Progenitor cell of endocrine pancreas (in vitro differentiated cells): Measurements from ENCODE around the gene YY1. TPM values are rescaled to one million over a fixed set of nuclear protein-coding genes. Genes with fewer than 3 reads are reported as not detected.
A peak's percentile ranks its signal among the peaks of the same experiment; 100 is the strongest.

ENCODE experiments used
- DNase-seq: peaks from one replicate; pipeline ENCODE4 v3.0.0; 2021; ENCODE audit warnings: low spot score; ENCODE audit not compliant: unreplicated experiment
- H3K27ac Mint-ChIP-seq: 2 replicates; pipeline ENCODE4 v1.8.0; 2021; ENCODE audit warnings: mild to moderate bottlenecking, moderate library complexity, mixed read lengths
- H3K27me3 Mint-ChIP-seq: 2 replicates; pipeline ENCODE4 v1.8.0; 2021; ENCODE audit warnings: mixed read lengths
- H3K36me3 Mint-ChIP-seq: 2 replicates; pipeline ENCODE4 v1.8.0; 2022; ENCODE audit warnings: mixed read lengths; ENCODE audit not compliant: insufficient read depth
- H3K4me1 Mint-ChIP-seq: 2 replicates; pipeline ENCODE4 v1.8.0; 2021; ENCODE audit warnings: low read depth, mixed read lengths
- H3K4me3 Mint-ChIP-seq: 2 replicates; pipeline ENCODE4 v1.8.0; 2021; ENCODE audit warnings: low read depth, mild to moderate bottlenecking, moderate library complexity, mixed read lengths
- H3K9me3 Mint-ChIP-seq: 2 replicates; pipeline ENCODE4 v1.8.0; 2021; ENCODE audit warnings: low read depth, mixed read lengths
- CTCF ChIP-seq: fragments of 200-600 bp; sonication (generic); IDR thresholded peaks from one replicate; pipeline ENCODE4 v1.5.0; 2021; ENCODE audit warnings: antibody characterized with exemption, mild to moderate bottlenecking; ENCODE audit not compliant: unreplicated experiment
- long read RNA-seq: library from polyadenylated mRNA; unstranded; transcript quantifications from one replicate; pipeline ENCODE4 v2.0.0, GENCODE V29; 2020
- total RNA-seq: library from RNA; stranded (reverse); gene quantifications from 2 replicates; pipeline ENCODE4 v1.2.1, GENCODE V29; 2021

YY1 gene
- total RNA-seq: 86.6 and 90.2 TPM in 2 replicates
- long read RNA-seq, full-length matches to known transcripts: 7 of 16 reads
- long read RNA-seq, partial matches to known transcripts: 1 of 16 reads
- long read RNA-seq, other reads (novel, unspliced or antisense): 8 of 16 reads

GRCh38 chr14:100238419-100239210 lies at the start of gene YY1:
YY1 (plus strand) TSS chr14:100239144; CDS start chr14:100239245, 101 bp downstream.
- no peak for TF ChIP-seq CTCF
- no peaks in the 10 kb centered on the region for H3K27me3 Mint-ChIP-seq
- no peaks in the 10 kb centered on the region for H3K9me3 Mint-ChIP-seq
- peak; percentile 99 for DNase-seq
- peak within 1 kb of the TSS; percentile 99 for H3K27ac Mint-ChIP-seq
- peaks cover 37% of the 10 kb centered on the region for H3K4me1 Mint-ChIP-seq
- peak within 1 kb of the TSS; percentile 95 for H3K4me3 Mint-ChIP-seq
- peaks cover 9% of the 10 kb centered on the region for H3K36me3 Mint-ChIP-seq

GRCh38 chr14:100190126-100190525 lies 48.8 kb upstream of the YY1 start:
- no peak for DNase-seq
- TF ChIP-seq CTCF: no peak
- Mint-ChIP-seq H3K27me3 (no peaks in the 10 kb centered on the region), H3K36me3 (peaks cover 2% of the 10 kb centered on the region), H3K4me1 (peaks cover 9% of the 10 kb centered on the region), H3K27ac (no peak overlapping the region), H3K9me3 (peaks cover 3% of the 10 kb centered on the region), H3K4me3 (no peak overlapping the region)

GRCh38 chr14:100191584-100192249 lies 47.2 kb upstream of the YY1 start:
- TF ChIP-seq CTCF: no peak
- DNase-seq: no peak
- peaks cover 3% of the 10 kb centered on the region for H3K9me3 Mint-ChIP-seq
- peaks cover 9% of the 10 kb centered on the region for H3K4me1 Mint-ChIP-seq
- H3K36me3 Mint-ChIP-seq: peaks cover 2% of the 10 kb centered on the region
- H3K27ac Mint-ChIP-seq: no peak overlapping the region
- no peak overlapping the region for H3K4me3 Mint-ChIP-seq
- no peaks in the 10 kb centered on the region for H3K27me3 Mint-ChIP-seq

GRCh38 chr14:100192250-100192671 lies 46.7 kb upstream of the YY1 start:
- peaks cover 2% of the 10 kb centered on the region for H3K36me3 Mint-ChIP-seq
- H3K27me3 Mint-ChIP-seq: no peaks in the 10 kb centered on the region
- no peak for TF ChIP-seq CTCF
- peak overlapping the region; percentile 31 for H3K4me3 Mint-ChIP-seq
- H3K4me1 Mint-ChIP-seq: peaks cover 9% of the 10 kb centered on the region
- peak; percentile 26 for DNase-seq
- H3K27ac Mint-ChIP-seq: peak overlapping the region; percentile 80
- H3K9me3 Mint-ChIP-seq: peaks cover 3% of the 10 kb centered on the region

GRCh38 chr14:100192672-100193416 lies 46.1 kb upstream of the YY1 start:
- DNase-seq: peak; percentile 100
- Mint-ChIP-seq H3K4me1 (peaks cover 9% of the 10 kb centered on the region), H3K4me3 (peak overlapping the region; percentile 47), H3K27me3 (no peaks in the 10 kb centered on the region), H3K36me3 (peaks cover 2% of the 10 kb centered on the region), H3K27ac (peak overlapping the region; percentile 91), H3K9me3 (peaks cover 3% of the 10 kb centered on the region)
- peak; percentile 84 for TF ChIP-seq CTCF
